Measurements from ENCODE around the gene PSMD14.
"Not testable (repeated sequence)": the region's sequence is repeated elsewhere in the genome, so short reads cannot be mapped to it uniquely, and the experiment has no call there.

PSMD14 gene

GRCh38 chr2:161308178-161308955 lies at the start of gene PSMD14:
Gene PSMD14 (plus strand): TSS chr2:161308425. CDS start chr2:161318826, 10,401 bp downstream.
- peak; percentile 78 for DNase-seq (ENCODE audit: low read depth in 2 of 2)

- DNase-seq (ENCODE audit: low read depth in 2 of 2): no peak
Measured at GRCh38 chr2:161265874-161266273, 42.4 kb upstream of the PSMD14 start.

- no peak for DNase-seq (ENCODE audit: low read depth in 2 of 2)
Measured at GRCh38 chr2:161269111-161269510, 39.1 kb upstream of the PSMD14 start.

GRCh38 chr2:161273038-161273760 lies 35.0 kb upstream of the PSMD14 start:
- no peak for DNase-seq (ENCODE audit: low read depth in 2 of 2)

- DNase-seq (ENCODE audit: low read depth in 2 of 2): not testable (repeated sequence)
Measured at GRCh38 chr2:161278564-161279229, 29.5 kb upstream of the PSMD14 start.

GRCh38 chr2:161279230-161279815 lies 28.9 kb upstream of the PSMD14 start:
- not testable (repeated sequence) for DNase-seq (ENCODE audit: low read depth in 2 of 2)

GRCh38 chr2:161280906-161281323 lies 27.3 kb upstream of the PSMD14 start:
- peak in 1 of 2 donors; percentile 12 for DNase-seq (ENCODE audit: low read depth in 2 of 2)

- DNase-seq (ENCODE audit: low read depth in 2 of 2): not testable (repeated sequence)
Measured at GRCh38 chr2:161281615-161282310, 26.5 kb upstream of the PSMD14 start.

GRCh38 chr2:161282311-161282644 lies 25.9 kb upstream of the PSMD14 start:
- not testable (repeated sequence) for DNase-seq (ENCODE audit: low read depth in 2 of 2)

GRCh38 chr2:161283926-161284325 lies 24.3 kb upstream of the PSMD14 start:
- DNase-seq (ENCODE audit: low read depth in 2 of 2): no peak

GRCh38 chr2:161303535-161304050 lies 4.6 kb upstream of the PSMD14 start:
- DNase-seq (ENCODE audit: low read depth in 2 of 2): no peak

GRCh38 chr2:161306919-161307318 lies 1.3 kb upstream of the PSMD14 start:
- no peak for DNase-seq (ENCODE audit: low read depth in 2 of 2)

GRCh38 chr2:161307676-161308075 lies 549 bp upstream of the PSMD14 start:
- DNase-seq (ENCODE audit: low read depth in 2 of 2): no peak

- DNase-seq (ENCODE audit: low read depth in 2 of 2): no peak
Measured at GRCh38 chr2:161312996-161313395, 4.8 kb downstream of the PSMD14 start.

GRCh38 chr2:161315380-161315779 lies 7.2 kb downstream of the PSMD14 start:
- DNase-seq (ENCODE audit: low read depth in 2 of 2): no peak

GRCh38 chr2:161316701-161317100 lies 8.5 kb downstream of the PSMD14 start:
- DNase-seq (ENCODE audit: low read depth in 2 of 2): no peak

- no peak for DNase-seq (ENCODE audit: low read depth in 2 of 2)
Measured at GRCh38 chr2:161321944-161322648, 13.9 kb downstream of the PSMD14 start.

- no peak for DNase-seq (ENCODE audit: low read depth in 2 of 2)
Measured at GRCh38 chr2:161324876-161325275, 16.7 kb downstream of the PSMD14 start.

GRCh38 chr2:161327582-161327981 lies 19.4 kb downstream of the PSMD14 start:
- no peak for DNase-seq (ENCODE audit: low read depth in 2 of 2)

- DNase-seq (ENCODE audit: low read depth in 2 of 2): no peak
Measured at GRCh38 chr2:161332371-161332967, 24.2 kb downstream of the PSMD14 start.

Measured in stimulated activated CD8-positive, alpha-beta memory T cell treated with anti-CD3 and anti-CD28 coated beads, Interleukin-15, amount 100 ng/mL, for 4 hours (primary cell).